ENCODE measurements around the gene SPSB3. TPM values are rescaled to one million over a fixed set of nuclear protein-coding genes. Genes with fewer than 3 reads are reported as not detected.

Gene SPSB3
- total and polyA plus RNA-seq, 2 experiments from 2014 or later = 27.1 to 34.7 TPM

- no peak for TF ChIP-seq ZNF462 (CRISPR knock-in tag; IDR thresholded peaks at IDR 0.05)
- TF ChIP-seq EZH2 (IDR thresholded peaks at IDR 0.05; ENCODE audit: low read depth, unreplicated experiment) = no peak
- no peak for TF ChIP-seq CREB1 (CRISPR knock-in tag; IDR thresholded peaks at IDR 0.05; ENCODE audit: low read depth)
- no peak for TF ChIP-seq JUNB (IDR thresholded peaks at IDR 0.05; ENCODE audit: unreplicated experiment)
- no peak for TF ChIP-seq ETS1 (IDR thresholded peaks at IDR 0.05)
- no peak for TF ChIP-seq ZNF114 (CRISPR knock-in tag; IDR thresholded peaks at IDR 0.05)
- TF ChIP-seq NANOG (IDR thresholded peaks at IDR 0.05; ENCODE audit: borderline replicate concordance) = no peak
- TF ChIP-seq ZNF331 (CRISPR knock-in tag; IDR thresholded peaks at IDR 0.05; ENCODE audit: low read depth) = no peak
- TF ChIP-seq CTCF (conservative IDR thresholded peaks at IDR 0.05; ENCODE audit: low read depth in 2 of 2) = no peak
- no peak for TF ChIP-seq EZH2phosphoT487 (IDR thresholded peaks at IDR 0.05; ENCODE audit: unreplicated experiment)
- no peak for TF ChIP-seq STAT1 (IDR thresholded peaks at IDR 0.05; ENCODE audit: unreplicated experiment)
- TF ChIP-seq POLR2AphosphoS5 (IDR thresholded peaks at IDR 0.05; ENCODE audit: low read depth) = no peak
Measured at GRCh38 chr16:1768767-1769401, 13.5 kb downstream of the SPSB3 start (continued).

All from GM23338 (cell line).